ENCODE results near the gene FBXO31.
"Not testable (repeated sequence)": the region's sequence is repeated elsewhere in the genome, so short reads cannot be mapped to it uniquely, and the experiment has no call there.

Gene FBXO31

DNA sequence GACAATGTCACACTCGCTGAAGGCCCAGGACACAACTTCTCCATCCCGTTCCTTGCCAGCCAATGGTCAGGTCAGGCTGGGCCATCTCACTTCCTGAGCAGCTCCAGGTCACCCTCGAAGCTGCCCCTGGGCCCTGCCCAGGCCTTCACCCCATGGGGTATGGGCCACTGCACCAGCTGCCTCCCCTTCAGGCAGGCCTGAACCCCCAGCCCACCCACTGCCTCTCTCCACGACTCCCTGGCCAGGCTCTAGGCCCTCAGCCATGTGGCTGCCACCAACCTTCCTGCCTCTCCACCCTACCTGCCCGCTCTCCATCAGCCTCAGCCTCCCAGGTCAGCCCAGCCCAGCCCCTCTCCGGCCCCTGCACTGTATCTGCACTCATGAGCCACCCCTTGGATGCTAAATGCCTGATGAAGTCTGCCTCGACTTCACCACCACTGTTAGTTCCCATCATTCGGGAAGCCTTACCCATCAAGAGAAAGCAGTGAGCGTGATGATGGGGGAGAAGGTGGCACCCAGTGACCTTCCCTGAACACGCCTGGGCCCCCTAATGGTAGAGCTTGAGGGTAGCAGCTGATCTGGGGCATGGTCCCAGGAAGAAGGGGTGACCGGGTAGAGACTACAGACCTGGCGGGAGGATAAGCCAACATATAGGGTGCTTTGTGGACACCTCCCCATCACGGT is 35.5 kb downstream of the FBXO31 start:
- H3K4me3 ChIP-seq (ENCODE audit: extremely low read depth, insufficient read depth, low read length, poor library complexity, severe bottlenecking) = no peak overlapping the region
- 93 to 94% methylated on average over 9 to 11 of the region's 13 CpGs for WGBS, 2 experiments (ENCODE audit: insufficient coverage in 2 of 2)
- H3K4me1 ChIP-seq (ENCODE audit: control insufficient read depth, insufficient read depth, low read length, poor library complexity, severe bottlenecking) = peaks cover 30% of the 10 kb centered on the region

GRCh38 chr16:87346517-87347060 is 37.0 kb downstream of the FBXO31 start:
- Histone ChIP-seq H3K4me3 (ENCODE audit: extremely low read depth, insufficient read depth, low read length, poor library complexity, severe bottlenecking) (no peak overlapping the region), H3K9me3 (ENCODE audit: control insufficient read depth, low read length) (no peaks in the 10 kb centered on the region), H3K4me1 (ENCODE audit: control insufficient read depth, insufficient read depth, low read length, poor library complexity, severe bottlenecking) (peaks cover 30% of the 10 kb centered on the region), H3K36me3 (ENCODE audit: control insufficient read depth, insufficient read depth, low read length) (peaks cover 45% of the 10 kb centered on the region), H3K27ac (ENCODE audit: low read depth, low read length, severe bottlenecking) (no peak overlapping the region)
- WGBS, 2 experiments (ENCODE audit: insufficient coverage in 2 of 2) = 97% methylated on average over 17 to 19 of the region's 21 CpGs

More for the DNA sequence above, 35.5 kb downstream of the FBXO31 start:
- H3K9me3 ChIP-seq (ENCODE audit: control insufficient read depth, low read length) = no peaks in the 10 kb centered on the region
- H3K36me3 ChIP-seq (ENCODE audit: control insufficient read depth, insufficient read depth, low read length) = peaks cover 33% of the 10 kb centered on the region
- H3K27ac ChIP-seq (ENCODE audit: low read depth, low read length, severe bottlenecking) = no peak overlapping the region

DNA sequence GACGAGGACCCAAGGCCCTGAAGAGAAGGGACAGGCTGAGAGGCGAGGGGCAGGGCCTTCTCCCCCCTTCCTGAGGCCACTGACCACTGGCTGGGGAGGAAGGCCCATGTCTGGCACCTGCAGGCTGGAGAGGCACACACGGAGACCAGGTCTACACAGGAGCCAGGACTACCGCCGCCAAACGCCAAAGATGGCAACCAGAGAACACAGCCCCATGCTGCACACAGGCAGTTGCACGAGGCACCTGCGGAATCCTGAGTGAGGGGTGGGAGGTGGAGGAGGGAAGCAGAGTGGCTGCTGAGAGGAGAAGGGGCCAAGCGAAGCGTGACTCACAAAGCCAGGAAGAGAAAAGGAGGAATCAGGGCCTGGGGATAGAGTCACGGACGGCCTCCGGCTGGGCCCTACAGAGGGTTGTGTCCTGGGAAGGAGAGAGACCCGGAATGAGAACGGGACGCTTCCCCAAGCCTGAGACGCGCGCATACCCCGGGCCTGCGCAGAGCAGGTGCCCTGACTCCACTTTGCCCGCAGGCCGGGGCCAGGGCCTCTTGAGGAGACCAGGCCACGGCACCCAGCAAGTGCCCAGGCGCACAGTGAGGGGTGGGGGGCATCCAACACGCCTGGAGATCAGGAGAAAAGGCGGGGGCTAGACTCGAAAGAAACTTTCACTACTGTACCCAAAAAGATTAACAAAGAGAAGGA is 37.7 kb downstream of the FBXO31 start:
- no peak overlapping the region for H3K27ac ChIP-seq (ENCODE audit: low read depth, low read length, severe bottlenecking)
- H3K4me1 ChIP-seq (ENCODE audit: control insufficient read depth, insufficient read depth, low read length, poor library complexity, severe bottlenecking) = peaks cover 25% of the 10 kb centered on the region
- no peak overlapping the region for H3K4me3 ChIP-seq (ENCODE audit: extremely low read depth, insufficient read depth, low read length, poor library complexity, severe bottlenecking)
- WGBS, 2 experiments (ENCODE audit: insufficient coverage in 2 of 2) = 83 to 90% methylated on average over 21 to 25 of the region's 28 CpGs
- no peaks in the 10 kb centered on the region for H3K9me3 ChIP-seq (ENCODE audit: control insufficient read depth, low read length)
- peaks cover 47% of the 10 kb centered on the region for H3K36me3 ChIP-seq (ENCODE audit: control insufficient read depth, insufficient read depth, low read length)

DNA sequence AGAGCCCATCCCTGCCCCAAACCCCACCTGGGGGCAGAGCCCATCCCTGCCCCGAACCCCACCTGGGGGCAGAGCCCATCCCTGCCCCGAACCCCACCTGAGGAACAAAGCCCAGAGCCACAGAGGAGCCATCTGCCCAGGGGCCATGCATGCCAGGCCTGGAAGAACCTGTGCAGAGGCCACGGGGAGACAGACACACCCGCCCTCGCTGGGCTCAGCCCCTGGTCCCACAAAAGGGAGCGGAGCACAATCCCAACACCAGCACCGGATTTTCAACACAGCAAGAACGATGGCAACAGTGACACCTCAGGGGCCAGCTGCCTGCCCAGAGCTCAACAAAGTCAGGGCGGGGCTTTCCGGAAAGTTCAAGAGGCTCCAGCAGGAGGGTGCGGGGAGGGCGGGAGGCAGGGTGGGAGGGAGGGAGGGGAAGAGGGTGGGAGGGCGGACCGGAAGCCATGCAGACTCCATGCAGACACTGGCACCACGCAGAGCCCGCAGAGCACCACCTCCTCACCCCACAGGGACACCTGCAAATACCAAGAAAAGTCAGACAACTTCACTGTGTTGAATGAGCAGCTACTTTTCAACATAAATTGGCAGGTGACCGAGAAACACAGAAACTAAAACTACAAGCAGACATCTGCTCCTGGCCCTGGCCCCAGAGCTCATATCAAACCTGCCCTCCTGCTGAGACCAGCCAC is 38.5 kb downstream of the FBXO31 start:
- Histone ChIP-seq H3K4me3 (ENCODE audit: extremely low read depth, insufficient read depth, low read length, poor library complexity, severe bottlenecking) (no peak overlapping the region), H3K36me3 (ENCODE audit: control insufficient read depth, insufficient read depth, low read length) (peaks cover 55% of the 10 kb centered on the region), H3K27ac (ENCODE audit: low read depth, low read length, severe bottlenecking) (no peak overlapping the region), H3K4me1 (ENCODE audit: control insufficient read depth, insufficient read depth, low read length, poor library complexity, severe bottlenecking) (peaks cover 21% of the 10 kb centered on the region), H3K9me3 (ENCODE audit: control insufficient read depth, low read length) (no peaks in the 10 kb centered on the region)
- 76 to 78% methylated on average over 6 to 8 of the region's 17 CpGs for WGBS, 2 experiments (ENCODE audit: insufficient coverage in 2 of 2)

- H3K36me3 ChIP-seq (ENCODE audit: control insufficient read depth, insufficient read depth, low read length) = peaks cover 63% of the 10 kb centered on the region
- no peak overlapping the region for H3K4me3 ChIP-seq (ENCODE audit: extremely low read depth, insufficient read depth, low read length, poor library complexity, severe bottlenecking)
- no peak overlapping the region for H3K27ac ChIP-seq (ENCODE audit: low read depth, low read length, severe bottlenecking)
- WGBS, 2 experiments (ENCODE audit: insufficient coverage in 2 of 2) = 91 to 93% methylated on average over 22 to 25 of the region's 34 CpGs
- no peaks in the 10 kb centered on the region for H3K9me3 ChIP-seq (ENCODE audit: control insufficient read depth, low read length)
- peaks cover 21% of the 10 kb centered on the region for H3K4me1 ChIP-seq (ENCODE audit: control insufficient read depth, insufficient read depth, low read length, poor library complexity, severe bottlenecking)
These were observed 39.2 kb downstream of the FBXO31 start for GRCh38 chr16:87344165-87344930.

DNA sequence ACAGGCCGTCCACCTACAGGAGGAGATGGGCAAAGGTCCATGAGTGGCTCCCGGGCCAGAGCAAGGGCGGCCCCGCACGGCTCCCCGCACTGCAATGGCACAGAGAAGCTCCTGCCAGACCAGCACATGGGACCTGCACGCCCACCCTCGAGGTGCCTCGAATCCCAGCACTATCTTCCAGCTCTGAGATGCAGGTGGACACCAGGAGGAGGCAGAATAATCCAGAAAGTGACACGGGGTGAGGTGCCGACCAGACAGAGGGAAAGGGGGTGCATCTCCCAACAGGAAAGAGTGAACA is 39.9 kb downstream of the FBXO31 start:
- Histone ChIP-seq H3K4me3 (ENCODE audit: extremely low read depth, insufficient read depth, low read length, poor library complexity, severe bottlenecking) (no peak overlapping the region), H3K27ac (ENCODE audit: low read depth, low read length, severe bottlenecking) (no peak overlapping the region), H3K4me1 (ENCODE audit: control insufficient read depth, insufficient read depth, low read length, poor library complexity, severe bottlenecking) (peaks cover 21% of the 10 kb centered on the region), H3K36me3 (ENCODE audit: control insufficient read depth, insufficient read depth, low read length) (peaks cover 64% of the 10 kb centered on the region), H3K9me3 (ENCODE audit: control insufficient read depth, low read length) (no peaks in the 10 kb centered on the region)
- 95 to 97% methylated on average over 6 to 11 of the region's 11 CpGs for WGBS, 2 experiments (ENCODE audit: insufficient coverage in 2 of 2)

- H3K9me3 ChIP-seq (ENCODE audit: control insufficient read depth, low read length) = no peaks in the 10 kb centered on the region
- H3K36me3 ChIP-seq (ENCODE audit: control insufficient read depth, insufficient read depth, low read length) = peaks cover 63% of the 10 kb centered on the region
- peaks cover 21% of the 10 kb centered on the region for H3K4me1 ChIP-seq (ENCODE audit: control insufficient read depth, insufficient read depth, low read length, poor library complexity, severe bottlenecking)
- no peak overlapping the region for H3K27ac ChIP-seq (ENCODE audit: low read depth, low read length, severe bottlenecking)
- WGBS, 2 experiments (ENCODE audit: insufficient coverage in 2 of 2) = 81 to 87% methylated on average over 21 to 24 of the region's 26 CpGs
- no peak overlapping the region for H3K4me3 ChIP-seq (ENCODE audit: extremely low read depth, insufficient read depth, low read length, poor library complexity, severe bottlenecking)
These were observed 40.4 kb downstream of the FBXO31 start for GRCh38 chr16:87342978-87343752.

- peaks cover 63% of the 10 kb centered on the region for H3K36me3 ChIP-seq (ENCODE audit: control insufficient read depth, insufficient read depth, low read length)
- 91 to 98% methylated on average over 16 to 19 of the region's 20 CpGs for WGBS, 2 experiments (ENCODE audit: insufficient coverage in 2 of 2)
- H3K4me3 ChIP-seq (ENCODE audit: extremely low read depth, insufficient read depth, low read length, poor library complexity, severe bottlenecking) = no peak overlapping the region
- H3K4me1 ChIP-seq (ENCODE audit: control insufficient read depth, insufficient read depth, low read length, poor library complexity, severe bottlenecking) = peaks cover 21% of the 10 kb centered on the region
- no peaks in the 10 kb centered on the region for H3K9me3 ChIP-seq (ENCODE audit: control insufficient read depth, low read length)
- no peak overlapping the region for H3K27ac ChIP-seq (ENCODE audit: low read depth, low read length, severe bottlenecking)
These were observed 41.1 kb downstream of the FBXO31 start for GRCh38 chr16:87342504-87342903.

DNA sequence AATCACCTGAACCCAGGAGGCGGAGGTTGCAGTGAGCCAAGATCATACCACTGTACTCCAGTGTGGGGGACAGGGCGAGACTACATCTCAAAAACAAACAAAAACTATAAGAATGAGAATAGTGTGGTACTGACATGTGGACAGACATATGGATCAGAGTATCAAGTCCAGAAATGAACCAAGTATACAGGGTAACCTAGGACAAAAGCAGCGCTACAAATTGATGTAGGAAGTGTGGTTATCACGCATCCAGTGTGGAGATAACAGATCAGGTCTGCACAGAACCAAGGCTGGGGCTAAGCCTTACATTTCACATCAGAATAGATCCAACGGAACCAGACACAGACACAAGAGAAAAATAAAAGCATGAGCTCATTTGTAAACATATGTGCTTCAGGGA is 43.4 kb downstream of the FBXO31 start:
- H3K4me1 ChIP-seq (ENCODE audit: control insufficient read depth, insufficient read depth, low read length, poor library complexity, severe bottlenecking) = peaks cover 8% of the 10 kb centered on the region
- H3K36me3 ChIP-seq (ENCODE audit: control insufficient read depth, insufficient read depth, low read length) = peaks cover 69% of the 10 kb centered on the region
- H3K4me3 ChIP-seq (ENCODE audit: extremely low read depth, insufficient read depth, low read length, poor library complexity, severe bottlenecking) = no peak overlapping the region
- H3K27ac ChIP-seq (ENCODE audit: low read depth, low read length, severe bottlenecking) = no peak overlapping the region
- WGBS, 2 experiments (ENCODE audit: insufficient coverage in 2 of 2) = 93 to 95% methylated on average over 2 of the region's 5 CpGs
- no peaks in the 10 kb centered on the region for H3K9me3 ChIP-seq (ENCODE audit: control insufficient read depth, low read length)

- 97 to 98% methylated on average over 10 of the region's 11 CpGs for WGBS, 2 experiments (ENCODE audit: insufficient coverage in 2 of 2)
These were observed 43.9 kb downstream of the FBXO31 start for GRCh38 chr16:87339724-87340105.

More at GRCh38 chr16:87339724-87340105, 43.9 kb downstream of the FBXO31 start:
- peaks cover 73% of the 10 kb centered on the region for H3K36me3 ChIP-seq (ENCODE audit: control insufficient read depth, insufficient read depth, low read length)
- not testable (repeated sequence) for H3K4me3 ChIP-seq (ENCODE audit: extremely low read depth, insufficient read depth, low read length, poor library complexity, severe bottlenecking); H3K9me3 ChIP-seq (ENCODE audit: control insufficient read depth, low read length); H3K27ac ChIP-seq (ENCODE audit: low read depth, low read length, severe bottlenecking); H3K4me1 ChIP-seq (ENCODE audit: control insufficient read depth, insufficient read depth, low read length, poor library complexity, severe bottlenecking)

All from mesodermal cell (in vitro differentiated cells).